Panc1 (cell line): ENCODE data around the gene TUBA1C.
"Not testable (repeated sequence)": the region's sequence is repeated elsewhere in the genome, so short reads cannot be mapped to it uniquely, and the experiment has no call there.

Experiments used
- POLR2AphosphoS5 ChIP-seq: IDR thresholded peaks from 2 replicates; pipeline ENCODE4 v1.6.1; 2012; ENCODE audit warnings: mild to moderate bottlenecking, low read depth, low read length, moderate library complexity
- TCF7L2 ChIP-seq: IDR thresholded peaks from 2 replicates; pipeline ENCODE4 v1.6.1; 2011; ENCODE audit warnings: mild to moderate bottlenecking, low read depth, low read length, inconsistent platforms
- TF ChIP-seq, protein P1 (sequence below), 2 experiments: IDR thresholded peaks; 2 replicates each; pipeline ENCODE4 v1.6.1; 2011 to 2012; ENCODE audit warnings: low read depth in 2 of 2, control low read depth in 1 of 2, low read length in 1 of 2, mild to moderate bottlenecking in 1 of 2, moderate library complexity in 1 of 2; ENCODE audit not compliant: insufficient read depth in 1 of 2
- TF ChIP-seq, protein P2 (sequence below): fragments of 450-650 bp; IDR thresholded peaks from 2 replicates; pipeline ENCODE4 v1.5.1; 2017; ENCODE audit warnings: mild to moderate bottlenecking

DNA sequence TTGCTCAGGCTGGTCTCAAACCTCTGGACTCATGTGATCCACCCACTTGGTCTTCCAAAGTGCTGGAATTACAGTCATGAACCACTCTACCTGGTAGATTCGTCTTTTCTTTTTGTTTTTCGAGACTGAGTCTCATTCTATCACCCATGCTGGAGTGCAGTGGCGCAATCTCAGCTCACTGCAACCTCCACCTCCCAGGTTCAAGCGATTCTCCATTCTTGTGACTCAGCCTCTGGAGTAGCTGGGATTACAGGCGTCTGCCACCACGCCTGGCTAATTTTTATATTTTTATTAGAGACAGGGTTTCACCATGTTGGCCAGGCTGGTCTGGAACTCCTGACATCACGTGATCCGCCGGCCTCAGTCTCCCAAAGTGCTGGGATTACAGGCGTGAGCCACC, 9.4 kb upstream of the TUBA1C start:
- TF ChIP-seq, protein P1, sequence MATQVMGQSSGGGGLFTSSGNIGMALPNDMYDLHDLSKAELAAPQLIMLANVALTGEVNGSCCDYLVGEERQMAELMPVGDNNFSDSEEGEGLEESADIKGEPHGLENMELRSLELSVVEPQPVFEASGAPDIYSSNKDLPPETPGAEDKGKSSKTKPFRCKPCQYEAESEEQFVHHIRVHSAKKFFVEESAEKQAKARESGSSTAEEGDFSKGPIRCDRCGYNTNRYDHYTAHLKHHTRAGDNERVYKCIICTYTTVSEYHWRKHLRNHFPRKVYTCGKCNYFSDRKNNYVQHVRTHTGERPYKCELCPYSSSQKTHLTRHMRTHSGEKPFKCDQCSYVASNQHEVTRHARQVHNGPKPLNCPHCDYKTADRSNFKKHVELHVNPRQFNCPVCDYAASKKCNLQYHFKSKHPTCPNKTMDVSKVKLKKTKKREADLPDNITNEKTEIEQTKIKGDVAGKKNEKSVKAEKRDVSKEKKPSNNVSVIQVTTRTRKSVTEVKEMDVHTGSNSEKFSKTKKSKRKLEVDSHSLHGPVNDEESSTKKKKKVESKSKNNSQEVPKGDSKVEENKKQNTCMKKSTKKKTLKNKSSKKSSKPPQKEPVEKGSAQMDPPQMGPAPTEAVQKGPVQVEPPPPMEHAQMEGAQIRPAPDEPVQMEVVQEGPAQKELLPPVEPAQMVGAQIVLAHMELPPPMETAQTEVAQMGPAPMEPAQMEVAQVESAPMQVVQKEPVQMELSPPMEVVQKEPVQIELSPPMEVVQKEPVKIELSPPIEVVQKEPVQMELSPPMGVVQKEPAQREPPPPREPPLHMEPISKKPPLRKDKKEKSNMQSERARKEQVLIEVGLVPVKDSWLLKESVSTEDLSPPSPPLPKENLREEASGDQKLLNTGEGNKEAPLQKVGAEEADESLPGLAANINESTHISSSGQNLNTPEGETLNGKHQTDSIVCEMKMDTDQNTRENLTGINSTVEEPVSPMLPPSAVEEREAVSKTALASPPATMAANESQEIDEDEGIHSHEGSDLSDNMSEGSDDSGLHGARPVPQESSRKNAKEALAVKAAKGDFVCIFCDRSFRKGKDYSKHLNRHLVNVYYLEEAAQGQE (IDR thresholded peaks at IDR 0.05; ENCODE audit: insufficient read depth in 1 of 2, low read depth in 2 of 2, low read length in 1 of 2): not testable (repeated sequence)
- not testable (repeated sequence) for TF ChIP-seq TCF7L2, POLR2AphosphoS5
- TF ChIP-seq, protein P2, sequence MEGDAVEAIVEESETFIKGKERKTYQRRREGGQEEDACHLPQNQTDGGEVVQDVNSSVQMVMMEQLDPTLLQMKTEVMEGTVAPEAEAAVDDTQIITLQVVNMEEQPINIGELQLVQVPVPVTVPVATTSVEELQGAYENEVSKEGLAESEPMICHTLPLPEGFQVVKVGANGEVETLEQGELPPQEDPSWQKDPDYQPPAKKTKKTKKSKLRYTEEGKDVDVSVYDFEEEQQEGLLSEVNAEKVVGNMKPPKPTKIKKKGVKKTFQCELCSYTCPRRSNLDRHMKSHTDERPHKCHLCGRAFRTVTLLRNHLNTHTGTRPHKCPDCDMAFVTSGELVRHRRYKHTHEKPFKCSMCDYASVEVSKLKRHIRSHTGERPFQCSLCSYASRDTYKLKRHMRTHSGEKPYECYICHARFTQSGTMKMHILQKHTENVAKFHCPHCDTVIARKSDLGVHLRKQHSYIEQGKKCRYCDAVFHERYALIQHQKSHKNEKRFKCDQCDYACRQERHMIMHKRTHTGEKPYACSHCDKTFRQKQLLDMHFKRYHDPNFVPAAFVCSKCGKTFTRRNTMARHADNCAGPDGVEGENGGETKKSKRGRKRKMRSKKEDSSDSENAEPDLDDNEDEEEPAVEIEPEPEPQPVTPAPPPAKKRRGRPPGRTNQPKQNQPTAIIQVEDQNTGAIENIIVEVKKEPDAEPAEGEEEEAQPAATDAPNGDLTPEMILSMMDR: not testable (repeated sequence)
